ENCODE data around the gene ERRFI1.

ERRFI1 gene

GRCh38 chr1:7995437-7995836, 30.7 kb downstream of the ERRFI1 start:
- no peaks in the 10 kb centered on the region for H3K27me3 ChIP-seq
- DNase-seq = no peak
- H3K4me1 ChIP-seq = no peaks in the 10 kb centered on the region
- TF ChIP-seq CTCF (IDR thresholded peaks at IDR 0.05; ENCODE audit: low read depth, low read length) = no peak
- H3K9me3 ChIP-seq = no peaks in the 10 kb centered on the region
- H3K4me3 ChIP-seq (ENCODE audit: low read depth, low read length) = no peak overlapping the region
- H3K36me3 ChIP-seq = no peaks in the 10 kb centered on the region

GRCh38 chr1:7994827-7995226, 31.3 kb downstream of the ERRFI1 start:
- no peak for DNase-seq
- Histone ChIP-seq H3K9me3 (no peaks in the 10 kb centered on the region), H3K4me3 (ENCODE audit: low read depth, low read length) (no peak overlapping the region), H3K27me3 (no peaks in the 10 kb centered on the region), H3K36me3 (no peaks in the 10 kb centered on the region), H3K4me1 (no peaks in the 10 kb centered on the region)
- TF ChIP-seq CTCF (IDR thresholded peaks at IDR 0.05; ENCODE audit: low read depth, low read length) = no peak

- no peak for DNase-seq
- no peak for TF ChIP-seq CTCF (IDR thresholded peaks at IDR 0.05; ENCODE audit: low read depth, low read length)
- no peaks in the 10 kb centered on the region for H3K36me3 ChIP-seq
- no peaks in the 10 kb centered on the region for H3K4me1 ChIP-seq
- H3K4me3 ChIP-seq (ENCODE audit: low read depth, low read length) = no peak overlapping the region
- no peaks in the 10 kb centered on the region for H3K9me3 ChIP-seq
- H3K27me3 ChIP-seq = no peaks in the 10 kb centered on the region
Measured at GRCh38 chr1:7993593-7994479, 32.3 kb downstream of the ERRFI1 start.

GRCh38 chr1:7992885-7993284, 33.2 kb downstream of the ERRFI1 start:
- H3K4me3 ChIP-seq (ENCODE audit: low read depth, low read length) = no peak overlapping the region
- DNase-seq = no peak
- no peaks in the 10 kb centered on the region for H3K36me3 ChIP-seq
- no peaks in the 10 kb centered on the region for H3K4me1 ChIP-seq
- TF ChIP-seq CTCF (IDR thresholded peaks at IDR 0.05; ENCODE audit: low read depth, low read length) = no peak
- H3K9me3 ChIP-seq = no peaks in the 10 kb centered on the region
- no peaks in the 10 kb centered on the region for H3K27me3 ChIP-seq

GRCh38 chr1:7991504-7992440, 34.3 kb downstream of the ERRFI1 start:
- H3K4me3 ChIP-seq (ENCODE audit: low read depth, low read length) = no peak overlapping the region
- no peaks in the 10 kb centered on the region for H3K9me3 ChIP-seq
- no peaks in the 10 kb centered on the region for H3K4me1 ChIP-seq
- no peak for TF ChIP-seq CTCF (IDR thresholded peaks at IDR 0.05; ENCODE audit: low read depth, low read length)
- no peak for DNase-seq
- H3K36me3 ChIP-seq = no peaks in the 10 kb centered on the region
- H3K27me3 ChIP-seq = no peaks in the 10 kb centered on the region

Measured in BE2C (cell line).